HepG2 (cell line): ENCODE data around the gene ADCY5. TPM values are rescaled to one million over a fixed set of nuclear protein-coding genes. Genes with fewer than 3 reads are reported as not detected.

Experiments
- ATAC-seq: fragments of 200-7000 bp; cut with Tn5 transposase; 3 replicates; pipeline ENCODE4 v1.9.1; 2020; ENCODE audit warnings: mild to moderate bottlenecking, moderate library complexity
- BruUV-seq: library from RNA; stranded (reverse); fragments of 400-500 nt; replicated peaks from 2 replicates; lab custom pipeline; 2021; lab: Mats Ljungman, UMichigan
- CTCF ChIA-PET: fragments of 300-600 bp; formaldehyde crosslinking; extraction: SDS; loops from one replicate; lab custom pipeline; 2021; ENCODE audit warnings: low total read pairs, inconsistent platforms, low intra/inter-chr PET ratio; lab: Yijun Ruan, JAX
- POLR2A ChIA-PET: fragments of 350-600 bp; sonication (Branson Sonifier 250); formaldehyde crosslinking; loops from one replicate; lab custom pipeline; 2020; ENCODE audit warnings: antibody characterized with exemption, inconsistent platforms; lab: Yijun Ruan, JAX
- DNase-seq: peaks from one replicate; pipeline ENCODE4 v3.0.0-alpha.2; 2015; ENCODE audit warnings: low spot score
- FAIRE-seq: peaks from 3 replicates; lab custom pipeline; 2011; peaks lifted over from hg19 to GRCh38; lab: Jason Lieb, UNC
- H2AFZ ChIP-seq: one replicate; pipeline ENCODE4 v1.6.1; 2011; ENCODE audit warnings: low read length, inconsistent platforms
- H3K27ac ChIP-seq: fragments of 300-600 bp; 3 replicates; pipeline ENCODE4 v1.8.0; 2011; ENCODE audit warnings: mixed run types, mild to moderate bottlenecking, mixed read lengths, low read length, inconsistent platforms; ENCODE audit not compliant: insufficient read depth; ENCODE audit errors: extremely low read length
- H3K27me3 ChIP-seq, 2 experiments: fragments of 200-600 bp in 1 of 2; 2 replicates in 1 of 2; 3 replicates in 1 of 2; pipeline versions ENCODE4 v1.6.0 to v1.8.0; 2011; ENCODE audit warnings: low read length in 2 of 2, mild to moderate bottlenecking in 2 of 2, moderate library complexity in 2 of 2, inconsistent platforms in 1 of 2; ENCODE audit not compliant: insufficient read depth in 2 of 2, control insufficient read depth in 1 of 2
- H3K36me3 ChIP-seq, 2 experiments: fragments of 200-600 bp in 1 of 2; replicated peaks in 1 of 2; 2 replicates in 1 of 2; 3 replicates in 1 of 2; pipeline versions ENCODE4 v1.5.1 to v1.8.0; 2011; ENCODE audit warnings: low read length in 2 of 2, inconsistent platforms in 1 of 2; ENCODE audit not compliant: insufficient read depth in 2 of 2, control insufficient read depth in 1 of 2
- H3K4me1 ChIP-seq: 2 replicates; pipeline ENCODE4 v1.5.1; 2012; ENCODE audit warnings: low read length, inconsistent platforms; ENCODE audit not compliant: insufficient read depth
- H3K4me2 ChIP-seq: 2 replicates; pipeline ENCODE4 v1.6.0; 2011; ENCODE audit warnings: low read depth, low read length, inconsistent platforms
- H3K4me3 ChIP-seq, 3 experiments: fragments of 200-600 bp in 1 of 3; sonication (generic), shearing (Covaris generic) in 1 of 3; replicated peaks in 1 of 3; 2 replicates each; pipeline ENCODE4 v1.5.1; 2011 to 2016; ENCODE audit warnings: low read length in 3 of 3, inconsistent platforms in 2 of 3, low read depth in 2 of 3, mild to moderate bottlenecking in 2 of 3, control low read depth in 1 of 3, mixed read lengths in 1 of 3; ENCODE audit not compliant: insufficient read depth in 1 of 3
- H3K79me2 ChIP-seq: one replicate; pipeline ENCODE4 v1.6.1; 2011; ENCODE audit warnings: low read length, inconsistent platforms; ENCODE audit not compliant: insufficient read depth
- H3K9ac ChIP-seq: 2 replicates; pipeline ENCODE4 v1.6.0; 2011; ENCODE audit warnings: mild to moderate bottlenecking, low read depth, low read length, inconsistent platforms; ENCODE audit not compliant: insufficient read depth
- H3K9me3 ChIP-seq: 2 replicates; pipeline ENCODE4 v1.5.1; 2012; ENCODE audit warnings: mild to moderate bottlenecking, low read length
- H4K20me1 ChIP-seq: 2 replicates; pipeline ENCODE4 v1.6.0; 2011; ENCODE audit warnings: inconsistent platforms, mild to moderate bottlenecking, low read length, moderate library complexity; ENCODE audit not compliant: insufficient read depth
- CTCF ChIP-seq: sonication (generic); formaldehyde crosslinking; IDR thresholded peaks from 2 replicates; pipeline ENCODE4 v1.5.0; 2020; ENCODE audit warnings: mild to moderate bottlenecking, missing genetic modification reagents, moderate library complexity
- HDAC6 ChIP-seq: fragments of 200-600 bp; sonication (generic); IDR thresholded peaks from 2 replicates; pipeline ENCODE4 v1.7.0; 2017; ENCODE audit warnings: mild to moderate bottlenecking, antibody characterized with exemption, low read length, low read depth
- KLF11 ChIP-seq: IDR thresholded peaks from 2 replicates; pipeline ENCODE4 v1.6.1; 2016; ENCODE audit warnings: missing compliant biosample characterization
- LCORL ChIP-seq, 2 experiments: fragments of 450-650 bp in 1 of 2; sonication (generic) in 1 of 2; formaldehyde crosslinking in 1 of 2; IDR thresholded peaks; 2 replicates each; pipeline versions ENCODE4 v1.5.0 to v1.6.1; 2017 to 2020; ENCODE audit warnings: antibody characterized with exemption in 1 of 2, missing genetic modification reagents in 1 of 2
- MXD4 ChIP-seq: IDR thresholded peaks from 2 replicates; pipeline ENCODE4 v1.6.1; 2016; ENCODE audit warnings: mild to moderate bottlenecking, missing biosample characterization, missing genetic modification reagents
- NR2C2 ChIP-seq: sonication (generic); formaldehyde crosslinking; IDR thresholded peaks from 2 replicates; pipeline ENCODE4 v1.4.0; 2020; ENCODE audit warnings: missing genetic modification reagents, mild to moderate bottlenecking, moderate library complexity, borderline replicate concordance
- PATZ1 ChIP-seq: sonication (generic); formaldehyde crosslinking; IDR thresholded peaks from 2 replicates; pipeline ENCODE4 v1.4.0; 2020; ENCODE audit warnings: missing genetic modification reagents
- SMARCC2 ChIP-seq: fragments of 450-650 bp; IDR thresholded peaks from 2 replicates; pipeline ENCODE4 v1.6.1; 2017; ENCODE audit warnings: antibody characterized with exemption, mild to moderate bottlenecking
- TOPORS ChIP-seq: sonication (generic); formaldehyde crosslinking; IDR thresholded peaks from 2 replicates; pipeline ENCODE4 v1.8.0; 2023; ENCODE audit warnings: mild to moderate bottlenecking, missing genetic modification reagents
- ZC3H13 ChIP-seq: sonication (generic); formaldehyde crosslinking; IDR thresholded peaks from 2 replicates; pipeline ENCODE4 v1.8.1; 2023; ENCODE audit warnings: mild to moderate bottlenecking, missing genetic modification reagents, moderate library complexity
- ZNF296 ChIP-seq: sonication (generic); formaldehyde crosslinking; conservative IDR thresholded peaks from 2 replicates; pipeline ENCODE4 v1.5.0; 2020; ENCODE audit warnings: mild to moderate bottlenecking, missing genetic modification reagents
- ZSCAN29 ChIP-seq: sonication (generic); formaldehyde crosslinking; conservative IDR thresholded peaks from 2 replicates; pipeline ENCODE4 v1.4.0; 2020; ENCODE audit warnings: mild to moderate bottlenecking, missing genetic modification reagents
- WGBS: methylation state at CpG from one replicate; pipeline ENCODE4 v1.1.6; 2017; ENCODE audit warnings: low lambda C conversion rate; 5-methylcytosine and 5-hydroxymethylcytosine counted together
- in situ Hi-C: cut with HindIII; loops from 2 replicates; pipeline ENCODE4 v1.10.0; 2017; ENCODE audit warnings: low pct_unique_long_range_greater_than_20kb; ENCODE audit not compliant: extremely low pct_ligation_motif_present
- intact Hi-C: fragments of 100-400 bp; cut with micrococcal nuclease; formaldehyde crosslinking; loops from one replicate; pipeline ENCODE4 v1.10.0; 2022; ENCODE audit not compliant: unreplicated experiment
- polyA plus RNA-seq, 8 experiments: library from polyadenylated mRNA; depleted of rRNA in 3 of 8; stranded (reverse) in 7 of 8; unstranded in 1 of 8; fragments of >200 nt; fragmentation: Illumina TruSeq in 4 of 8; extraction: Trizol in 4 of 8; gene quantifications; 2 replicates each; pipeline versions ENCODE4 v1.2.1 to v1.2.3, GENCODE V29; 2011 to 2016; ENCODE audit warnings: low read depth in 4 of 8, missing spikeins in 1 of 8, mixed read lengths in 1 of 8; ENCODE audit not compliant: insufficient read depth in 1 of 8
- total RNA-seq, 5 experiments: library from RNA; depleted of rRNA; stranded (reverse); fragments of >200 nt; fragmentation: Illumina TruSeq; extraction: Trizol; gene quantifications; 2 replicates each; pipeline ENCODE4 v1.2.3, GENCODE V29; 2016; ENCODE audit warnings: low read depth in 1 of 5
- TF ChIP-seq, protein P1 (sequence below): sonication (generic); formaldehyde crosslinking; IDR thresholded peaks from 2 replicates; pipeline ENCODE4 v1.4.0; 2020; ENCODE audit warnings: missing genetic modification reagents, mild to moderate bottlenecking, borderline replicate concordance
- TF ChIP-seq, protein P2 (sequence below): sonication (generic); formaldehyde crosslinking; IDR thresholded peaks from 2 replicates; pipeline ENCODE4 v1.8.1; 2023; ENCODE audit warnings: mild to moderate bottlenecking, missing genetic modification reagents

The ADCY5 gene
- total and polyA plus RNA-seq, 2 of the 13 experiments (the other 11 are each of a cell fraction or from before 2014, with no cell fraction given) = not detected

- TF ChIP-seq SMARCC2 (no peak), TOPORS (CRISPR knock-in tag) (no peak), HDAC6 (no peak), ZNF296 (no peak)
- TF ChIP-seq, protein P1, sequence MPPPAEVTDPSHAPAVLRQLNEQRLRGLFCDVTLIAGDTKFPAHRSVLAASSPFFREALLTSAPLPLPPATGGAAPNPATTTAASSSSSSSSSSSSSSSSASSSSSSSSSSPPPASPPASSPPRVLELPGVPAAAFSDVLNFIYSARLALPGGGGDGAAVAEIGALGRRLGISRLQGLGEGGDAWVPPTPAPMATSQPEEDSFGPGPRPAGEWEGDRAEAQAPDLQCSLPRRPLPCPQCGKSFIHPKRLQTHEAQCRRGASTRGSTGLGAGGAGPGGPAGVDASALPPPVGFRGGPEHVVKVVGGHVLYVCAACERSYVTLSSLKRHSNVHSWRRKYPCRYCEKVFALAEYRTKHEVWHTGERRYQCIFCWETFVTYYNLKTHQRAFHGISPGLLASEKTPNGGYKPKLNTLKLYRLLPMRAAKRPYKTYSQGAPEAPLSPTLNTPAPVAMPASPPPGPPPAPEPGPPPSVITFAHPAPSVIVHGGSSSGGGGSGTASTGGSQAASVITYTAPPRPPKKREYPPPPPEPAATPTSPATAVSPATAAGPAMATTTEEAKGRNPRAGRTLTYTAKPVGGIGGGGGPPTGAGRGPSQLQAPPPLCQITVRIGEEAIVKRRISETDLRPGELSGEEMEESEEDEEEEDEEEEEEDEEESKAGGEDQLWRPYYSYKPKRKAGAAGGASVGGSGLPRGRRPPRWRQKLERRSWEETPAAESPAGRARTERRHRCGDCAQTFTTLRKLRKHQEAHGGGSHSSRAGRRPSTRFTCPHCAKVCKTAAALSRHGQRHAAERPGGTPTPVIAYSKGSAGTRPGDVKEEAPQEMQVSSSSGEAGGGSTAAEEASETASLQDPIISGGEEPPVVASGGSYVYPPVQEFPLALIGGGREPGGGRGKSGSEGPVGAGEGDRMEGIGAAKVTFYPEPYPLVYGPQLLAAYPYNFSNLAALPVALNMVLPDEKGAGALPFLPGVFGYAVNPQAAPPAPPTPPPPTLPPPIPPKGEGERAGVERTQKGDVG (CRISPR knock-in tag) = no peak
Observed at GRCh38 chr3:123384256-123384655, 64.6 kb downstream of the ADCY5 start (continued).

DNA sequence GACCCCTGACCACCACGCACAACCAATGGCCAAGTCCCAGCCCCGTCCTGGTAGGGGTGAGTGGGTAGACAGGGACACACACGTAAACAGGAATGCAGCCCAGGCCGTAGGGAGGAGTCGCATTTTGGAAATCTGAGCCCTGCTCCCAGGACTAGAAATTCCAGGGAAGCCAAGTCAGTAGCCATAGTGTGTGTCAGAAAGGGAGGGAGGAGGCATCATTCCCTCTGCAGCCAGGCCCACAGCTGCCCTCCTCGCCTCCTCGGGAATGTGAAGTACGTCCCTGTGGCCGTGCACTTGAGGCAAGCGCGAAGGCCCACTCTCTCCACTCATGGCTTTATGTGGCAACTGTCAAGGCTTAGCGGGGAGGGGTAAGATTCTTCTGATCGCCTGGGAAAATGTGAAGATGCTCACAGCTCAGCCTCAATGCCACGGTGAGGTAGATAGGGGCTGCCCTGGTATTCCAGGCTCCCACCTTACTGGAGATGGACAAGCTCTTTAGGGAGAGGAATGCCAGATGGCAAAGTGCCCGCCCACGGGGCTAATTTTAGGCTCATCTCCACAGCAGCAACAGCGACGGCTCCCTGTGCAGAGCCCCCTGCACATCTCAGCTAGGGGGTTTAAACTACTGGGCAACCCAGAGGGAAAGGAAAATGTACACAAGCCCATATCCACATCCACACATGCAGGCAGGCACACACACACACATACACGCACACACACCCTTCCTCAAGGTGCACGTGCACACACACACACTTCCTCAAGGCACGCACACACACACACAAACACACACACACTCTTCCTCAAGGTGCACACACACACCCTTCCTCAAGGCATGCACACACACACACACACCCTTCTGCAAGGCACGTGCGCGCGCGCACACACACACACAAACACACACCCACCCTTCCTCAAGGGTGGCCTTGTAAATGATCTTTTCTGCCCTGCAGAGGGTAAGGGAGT is 65.5 kb downstream of the ADCY5 start:
- H3K27me3 ChIP-seq = peaks cover 4 to 33% of the 10 kb centered on the region in 2 experiments; a peak in 4 of 5 replicates
- intact Hi-C loops = no loop called here
- in situ Hi-C loops = no loop called here
- WGBS = 63% methylated on average over 18 of the region's 26 CpGs
- DNase-seq (no peak), FAIRE-seq (no peak), ATAC-seq (no peak)
- H3K9me3 ChIP-seq = no peaks in the 10 kb centered on the region
- no peaks in the 10 kb centered on the region for H3K36me3 ChIP-seq
- H3K27ac ChIP-seq = no peak overlapping the region
- no peaks in the 10 kb centered on the region for H4K20me1 ChIP-seq
- ChIA-PET POLR2A (no interaction called here), CTCF (no interaction called here)
- BruUV-seq = no TSS peak
- H3K79me2 ChIP-seq = no peaks in the 10 kb centered on the region
- H2AFZ ChIP-seq = no peak overlapping the region
- no peak overlapping the region for H3K9ac ChIP-seq
- no peaks in the 10 kb centered on the region for H3K4me1 ChIP-seq
- H3K4me2 ChIP-seq = no peak overlapping the region
- H3K4me3 ChIP-seq = no peak overlapping the region
- TF ChIP-seq LCORL (IDR thresholded peaks at IDR 0.05) (no peak), LCORL (CRISPR knock-in tag; IDR thresholded peaks at IDR 0.05) (no peak), CTCF (CRISPR knock-in tag) (no peak), MXD4 (CRISPR knock-in tag) (no peak), KLF11 (CRISPR knock-in tag) (no peak), ZC3H13 (CRISPR knock-in tag) (no peak), NR2C2 (CRISPR knock-in tag) (no peak), PATZ1 (no peak), ZSCAN29 (CRISPR knock-in tag) (no peak)
- TF ChIP-seq, protein P2, sequence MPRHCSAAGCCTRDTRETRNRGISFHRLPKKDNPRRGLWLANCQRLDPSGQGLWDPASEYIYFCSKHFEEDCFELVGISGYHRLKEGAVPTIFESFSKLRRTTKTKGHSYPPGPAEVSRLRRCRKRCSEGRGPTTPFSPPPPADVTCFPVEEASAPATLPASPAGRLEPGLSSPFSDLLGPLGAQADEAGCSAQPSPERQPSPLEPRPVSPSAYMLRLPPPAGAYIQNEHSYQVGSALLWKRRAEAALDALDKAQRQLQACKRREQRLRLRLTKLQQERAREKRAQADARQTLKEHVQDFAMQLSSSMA (CRISPR knock-in tag) = no peak
